GM21723 (cell line): Measurements from ENCODE around the gene IRF2BPL.
A peak's percentile ranks its signal among the peaks of the same experiment; 100 is the strongest.

Experiments
- ATAC-seq: cut with Tn5 transposase; IDR thresholded peaks from one replicate; pipeline ENCODE4 v1.9.1; 2021; ENCODE audit warnings: mild to moderate bottlenecking, moderate library complexity; ENCODE audit not compliant: unreplicated experiment

IRF2BPL gene

GRCh38 chr14:77014734-77015133 is 13.8 kb downstream of the IRF2BPL start:
- no peak for ATAC-seq

GRCh38 chr14:77014004-77014604 is 14.4 kb downstream of the IRF2BPL start:
- no peak for ATAC-seq

- no peak for ATAC-seq
Measured at GRCh38 chr14:77012193-77012765, 16.2 kb downstream of the IRF2BPL start.

DNA sequence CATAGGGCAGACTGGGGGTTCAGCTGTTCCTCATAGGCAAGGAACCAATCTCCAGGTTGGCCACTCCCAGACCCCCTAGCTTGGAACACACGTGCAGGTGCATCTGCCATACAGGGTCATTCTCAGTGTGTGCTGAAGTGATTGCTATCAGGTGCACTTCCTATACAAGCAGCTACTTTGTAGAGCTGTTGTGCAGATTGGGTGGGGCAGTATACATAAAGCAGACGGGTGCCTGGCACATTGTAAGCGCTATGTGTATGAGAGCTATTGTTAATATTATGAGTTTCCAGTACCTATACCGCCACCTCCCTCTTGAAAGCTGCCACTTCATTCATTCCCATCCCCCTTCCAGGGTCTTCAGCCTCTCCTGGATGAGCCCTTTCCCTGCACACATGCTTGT is 17.3 kb downstream of the IRF2BPL start:
- no peak for ATAC-seq

DNA sequence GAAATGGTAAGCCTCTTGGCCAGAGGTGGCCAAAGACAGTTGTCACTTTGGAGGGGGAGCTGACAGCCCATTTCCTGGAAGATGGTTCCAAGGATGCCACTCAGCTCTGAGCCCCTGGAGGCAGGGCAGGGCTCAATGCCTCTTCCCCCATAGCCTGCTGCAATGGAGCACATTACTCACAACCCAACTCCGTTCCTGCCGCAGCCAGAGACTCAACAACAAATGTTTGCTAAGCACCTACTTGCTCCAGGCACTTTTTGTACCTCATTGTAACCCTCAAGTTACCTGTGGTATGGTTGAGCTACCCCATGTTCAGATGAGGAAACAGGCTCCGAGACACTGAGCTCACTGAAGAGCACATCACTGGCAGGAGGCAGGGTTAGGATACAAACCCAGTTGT is 19.5 kb downstream of the IRF2BPL start:
- ATAC-seq = no peak

- ATAC-seq = no peak
Measured at GRCh38 chr14:77008541-77008940, 20.0 kb downstream of the IRF2BPL start.

- ATAC-seq = no peak
Measured at GRCh38 chr14:77007975-77008421, 20.5 kb downstream of the IRF2BPL start.

- ATAC-seq = no peak
Measured at GRCh38 chr14:77007183-77007974, 21.1 kb downstream of the IRF2BPL start.

GRCh38 chr14:77006132-77006531 is 22.4 kb downstream of the IRF2BPL start:
- ATAC-seq = no peak

GRCh38 chr14:77005559-77005958 is 22.9 kb downstream of the IRF2BPL start:
- ATAC-seq = no peak

DNA sequence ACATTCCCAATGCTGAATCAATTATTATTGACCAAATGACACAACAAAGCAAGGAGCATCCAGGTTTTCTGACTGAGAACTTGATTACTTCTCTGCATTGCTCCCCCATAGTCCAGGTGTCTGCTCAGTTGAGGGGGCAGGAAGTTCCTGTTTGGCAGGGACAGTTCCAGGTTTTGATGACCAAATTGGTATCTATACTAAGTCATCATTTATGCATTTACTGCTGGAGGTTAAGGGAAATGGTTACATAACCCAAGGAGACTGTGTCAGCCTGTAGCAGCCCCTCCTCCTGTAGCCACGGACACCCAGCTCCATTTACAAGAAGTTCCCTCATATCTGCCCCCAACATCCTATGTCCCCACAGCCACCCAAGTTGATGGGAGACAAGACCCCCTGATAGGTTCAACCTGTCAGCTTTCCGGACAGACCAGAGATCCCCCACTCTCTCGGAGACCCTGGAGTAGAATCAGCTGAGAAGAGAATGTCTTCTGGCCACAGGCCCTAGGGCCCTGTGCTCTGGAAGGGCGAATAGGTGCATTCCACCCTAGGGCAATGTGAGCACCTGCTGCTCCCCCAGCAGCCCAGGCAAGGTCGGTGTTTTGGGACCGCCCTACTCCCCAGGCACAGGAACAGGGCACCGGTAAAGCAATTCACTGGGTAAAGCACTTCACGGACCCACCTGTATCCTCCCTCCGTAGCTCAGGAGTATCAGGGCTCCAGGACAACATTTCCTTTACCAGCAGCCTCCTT is 23.6 kb downstream of the IRF2BPL start:
- no peak for ATAC-seq

DNA sequence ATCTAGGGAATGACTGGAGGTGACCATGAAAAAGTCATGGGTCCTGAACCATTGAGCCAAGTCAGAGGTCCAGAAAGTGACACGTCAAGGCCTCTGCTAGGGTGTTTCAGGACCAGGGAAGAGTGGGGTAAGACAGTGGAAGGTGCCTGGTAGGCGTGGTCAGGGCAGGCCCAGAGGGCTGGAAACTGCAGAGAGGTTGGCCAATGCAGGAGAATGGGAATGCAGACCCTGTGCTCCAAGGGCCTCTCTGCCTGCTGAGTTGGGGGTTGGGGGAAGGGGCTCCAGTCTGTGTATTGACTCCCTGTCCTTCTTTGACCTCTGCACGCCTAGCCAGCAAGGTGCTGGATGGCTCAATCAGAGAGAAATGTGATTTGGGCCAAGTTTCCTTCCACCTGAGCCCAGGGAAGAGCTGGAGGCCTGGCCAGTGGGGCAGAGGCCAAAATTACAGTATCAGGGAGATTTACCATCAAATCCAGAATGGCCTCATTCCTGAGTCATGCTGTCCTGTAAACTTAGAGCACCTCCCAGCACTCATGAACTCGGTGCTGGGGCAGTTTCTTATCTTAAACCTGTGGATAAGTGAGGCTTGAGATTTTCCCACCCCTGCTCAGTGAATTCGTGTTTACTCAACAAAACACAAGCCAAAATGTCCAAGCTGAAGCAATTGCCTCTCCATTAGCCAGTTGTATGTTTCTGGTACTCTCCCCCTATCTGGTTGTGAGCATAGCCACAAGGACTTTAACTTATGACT is 24.4 kb downstream of the IRF2BPL start:
- no peak for ATAC-seq

DNA sequence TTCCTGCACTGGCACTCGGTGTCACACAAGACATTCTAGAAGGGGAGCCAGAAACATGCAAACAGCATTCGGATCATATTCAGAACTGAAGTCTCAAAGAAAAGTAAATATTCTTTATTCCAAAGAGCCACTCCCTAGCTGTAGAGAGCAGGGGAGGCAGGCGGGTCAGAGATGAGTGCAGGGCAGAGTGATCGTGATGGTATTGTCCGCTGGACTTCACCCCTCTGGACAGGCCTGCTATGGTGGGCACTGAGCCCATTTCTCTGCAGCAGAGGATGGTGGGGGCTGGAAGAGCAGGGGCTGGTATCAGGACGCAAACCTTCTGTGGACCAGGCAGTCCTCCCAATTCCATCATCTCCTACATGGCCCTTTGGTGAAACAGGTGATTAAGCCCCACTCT is 25.6 kb downstream of the IRF2BPL start:
- ATAC-seq = no peak

DNA sequence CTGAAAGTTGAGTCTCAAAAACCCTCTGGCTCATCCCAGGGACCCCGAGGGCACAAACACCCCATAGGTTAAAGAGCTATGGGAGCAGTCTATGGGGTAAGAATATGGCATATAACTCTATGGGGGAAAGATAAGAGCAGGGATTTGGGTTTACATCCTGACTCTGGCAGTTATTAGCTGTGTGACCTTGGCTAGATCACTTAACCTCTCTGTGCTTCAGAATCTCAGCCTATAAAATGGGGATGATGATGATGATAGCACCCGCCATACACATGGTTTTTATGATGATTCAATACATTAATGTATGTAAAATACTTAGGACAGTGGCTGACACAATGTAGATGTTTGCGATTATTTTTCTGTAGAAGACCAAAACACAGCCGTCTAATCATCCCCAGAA is 26.2 kb downstream of the IRF2BPL start:
- ATAC-seq = no peak

- peak; percentile 46 for ATAC-seq
Measured at GRCh38 chr14:77000340-77001270, 27.9 kb downstream of the IRF2BPL start.

DNA sequence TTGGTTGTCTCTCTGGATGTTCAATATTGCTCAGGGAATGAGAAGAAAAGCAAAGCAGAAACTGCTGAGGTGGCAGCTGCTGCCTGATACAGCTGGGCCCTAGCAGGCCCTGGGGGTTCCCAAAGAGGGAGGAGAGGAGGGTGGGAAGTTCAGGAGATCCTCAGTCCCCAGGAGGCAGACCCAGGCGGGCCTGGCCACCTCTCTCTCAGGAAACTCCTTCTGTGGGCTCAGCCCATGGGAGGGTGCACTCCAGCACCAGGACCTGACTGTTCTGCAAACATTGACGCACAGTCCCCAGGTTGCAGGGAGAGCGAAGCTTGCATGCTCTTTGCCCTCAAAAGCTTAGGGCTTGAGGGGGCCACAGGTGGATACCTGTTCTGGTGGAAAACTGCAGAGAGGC is 29.6 kb downstream of the IRF2BPL start:
- no peak for ATAC-seq

GRCh38 chr14:76997257-76997970 is 31.1 kb downstream of the IRF2BPL start:
- no peak for ATAC-seq

DNA sequence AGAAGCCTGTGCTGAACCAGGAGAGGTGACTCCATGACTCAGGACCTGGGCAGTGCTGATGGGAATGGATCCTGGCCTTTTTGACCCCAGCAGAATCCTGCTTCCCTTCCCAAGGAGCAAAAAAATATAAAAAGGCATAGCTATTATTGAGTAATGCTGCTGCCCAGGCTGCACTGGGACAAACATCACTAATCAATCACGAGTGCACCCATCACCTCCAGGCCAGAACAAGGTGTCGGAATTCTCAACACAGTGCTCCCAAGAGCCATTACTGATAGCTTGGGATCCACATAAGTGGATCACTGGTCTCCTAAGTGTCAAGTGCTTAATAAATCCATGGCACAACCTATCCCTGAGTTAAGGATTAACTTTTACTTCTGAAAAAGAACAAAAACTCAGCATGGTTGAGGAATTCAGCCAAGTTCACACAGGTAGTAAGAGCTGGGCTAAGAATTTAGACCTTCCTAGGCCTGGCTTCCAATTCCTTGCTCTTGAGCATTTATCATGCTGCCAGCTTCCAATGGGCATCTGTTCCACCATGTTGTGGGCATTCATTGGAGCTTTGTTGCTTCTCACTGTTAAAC is 31.9 kb downstream of the IRF2BPL start:
- no peak for ATAC-seq
